ENCODE measurements around the gene RPL15.

- TF ChIP-seq POLR2AphosphoS5 (IDR thresholded peaks at IDR 0.05; ENCODE audit: low read depth) (no peak), CTCF (IDR thresholded peaks at IDR 0.05; ENCODE audit: insufficient read depth, low read length) (no peak)
Observed at GRCh38 chr3:23913182-23913581, 3.8 kb upstream of the RPL15 start.

Data from HL-60 (cell line).